Type B pancreatic cell (in vitro differentiated cells): ENCODE measurements around the gene KATNB1. TPM values are rescaled to one million over a fixed set of nuclear protein-coding genes. Genes with fewer than 3 reads are reported as not detected.
"Not testable (repeated sequence)": the region's sequence is repeated elsewhere in the genome, so short reads cannot be mapped to it uniquely, and the experiment has no call there.

ENCODE experiments used
- DNase-seq: peaks from one replicate; pipeline ENCODE4 v3.0.0; 2021; ENCODE audit warnings: mixed read lengths; ENCODE audit not compliant: unreplicated experiment; ENCODE audit errors: extremely low spot score
- H3K27ac Mint-ChIP-seq: 2 replicates; pipeline ENCODE4 v1.8.0; 2021; ENCODE audit warnings: mild to moderate bottlenecking, mixed read lengths
- H3K27me3 Mint-ChIP-seq: 2 replicates; pipeline ENCODE4 v1.8.0; 2021; ENCODE audit warnings: mixed read lengths
- H3K36me3 Mint-ChIP-seq: 2 replicates; pipeline ENCODE4 v1.8.0; 2021; ENCODE audit warnings: mixed read lengths
- H3K4me1 Mint-ChIP-seq: one replicate; pipeline ENCODE4 v1.8.0; 2021; ENCODE audit warnings: mixed read lengths; ENCODE audit not compliant: unreplicated experiment
- H3K4me3 Mint-ChIP-seq: 2 replicates; pipeline ENCODE4 v1.8.0; 2021; ENCODE audit warnings: mild to moderate bottlenecking, mixed read lengths
- H3K9me3 Mint-ChIP-seq: 2 replicates; pipeline ENCODE4 v1.8.0; 2021; ENCODE audit warnings: mixed read lengths
- total RNA-seq: library from RNA; stranded (reverse); gene quantifications from 2 replicates; pipeline ENCODE4 v1.2.1, GENCODE V29; 2021; ENCODE audit warnings: low replicate concordance
- TF ChIP-seq, protein P1 (sequence below): fragments of 200-600 bp; sonication (generic); conservative IDR thresholded peaks from 2 replicates; pipeline ENCODE4 v1.5.0; 2021; ENCODE audit warnings: antibody characterized with exemption, mild to moderate bottlenecking

Gene KATNB1
- total RNA-seq, 1 donor from 2014 or later = 31.7 TPM

DNA sequence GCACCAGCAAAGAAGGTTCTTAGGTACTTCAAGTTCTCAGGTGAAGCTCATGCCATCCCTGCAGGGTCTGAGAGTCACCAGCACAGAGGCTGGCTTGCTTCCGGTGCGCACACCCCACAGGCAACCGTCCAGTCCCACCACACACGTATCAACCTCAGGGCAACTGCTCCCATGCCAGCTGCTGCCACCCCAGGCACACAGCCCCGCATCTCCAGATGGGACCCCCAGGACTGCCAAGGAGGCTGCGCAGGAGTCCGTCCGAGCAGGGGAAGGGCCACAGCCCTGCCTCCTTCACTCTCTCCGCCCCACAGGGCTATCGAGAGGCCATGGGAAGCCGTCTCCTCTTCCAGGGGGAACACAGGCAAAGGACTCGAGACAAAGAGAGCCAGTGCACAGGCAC, 53.4 kb downstream of the KATNB1 start:
- Mint-ChIP-seq H3K27ac (no peak overlapping the region), H3K9me3 (no peaks in the 10 kb centered on the region), H3K36me3 (no peaks in the 10 kb centered on the region), H3K27me3 (no peaks in the 10 kb centered on the region), H3K4me1 (peaks cover 6% of the 10 kb centered on the region), H3K4me3 (no peak overlapping the region)
- no peak for DNase-seq
- TF ChIP-seq, protein P1, sequence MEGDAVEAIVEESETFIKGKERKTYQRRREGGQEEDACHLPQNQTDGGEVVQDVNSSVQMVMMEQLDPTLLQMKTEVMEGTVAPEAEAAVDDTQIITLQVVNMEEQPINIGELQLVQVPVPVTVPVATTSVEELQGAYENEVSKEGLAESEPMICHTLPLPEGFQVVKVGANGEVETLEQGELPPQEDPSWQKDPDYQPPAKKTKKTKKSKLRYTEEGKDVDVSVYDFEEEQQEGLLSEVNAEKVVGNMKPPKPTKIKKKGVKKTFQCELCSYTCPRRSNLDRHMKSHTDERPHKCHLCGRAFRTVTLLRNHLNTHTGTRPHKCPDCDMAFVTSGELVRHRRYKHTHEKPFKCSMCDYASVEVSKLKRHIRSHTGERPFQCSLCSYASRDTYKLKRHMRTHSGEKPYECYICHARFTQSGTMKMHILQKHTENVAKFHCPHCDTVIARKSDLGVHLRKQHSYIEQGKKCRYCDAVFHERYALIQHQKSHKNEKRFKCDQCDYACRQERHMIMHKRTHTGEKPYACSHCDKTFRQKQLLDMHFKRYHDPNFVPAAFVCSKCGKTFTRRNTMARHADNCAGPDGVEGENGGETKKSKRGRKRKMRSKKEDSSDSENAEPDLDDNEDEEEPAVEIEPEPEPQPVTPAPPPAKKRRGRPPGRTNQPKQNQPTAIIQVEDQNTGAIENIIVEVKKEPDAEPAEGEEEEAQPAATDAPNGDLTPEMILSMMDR = no peak

DNA sequence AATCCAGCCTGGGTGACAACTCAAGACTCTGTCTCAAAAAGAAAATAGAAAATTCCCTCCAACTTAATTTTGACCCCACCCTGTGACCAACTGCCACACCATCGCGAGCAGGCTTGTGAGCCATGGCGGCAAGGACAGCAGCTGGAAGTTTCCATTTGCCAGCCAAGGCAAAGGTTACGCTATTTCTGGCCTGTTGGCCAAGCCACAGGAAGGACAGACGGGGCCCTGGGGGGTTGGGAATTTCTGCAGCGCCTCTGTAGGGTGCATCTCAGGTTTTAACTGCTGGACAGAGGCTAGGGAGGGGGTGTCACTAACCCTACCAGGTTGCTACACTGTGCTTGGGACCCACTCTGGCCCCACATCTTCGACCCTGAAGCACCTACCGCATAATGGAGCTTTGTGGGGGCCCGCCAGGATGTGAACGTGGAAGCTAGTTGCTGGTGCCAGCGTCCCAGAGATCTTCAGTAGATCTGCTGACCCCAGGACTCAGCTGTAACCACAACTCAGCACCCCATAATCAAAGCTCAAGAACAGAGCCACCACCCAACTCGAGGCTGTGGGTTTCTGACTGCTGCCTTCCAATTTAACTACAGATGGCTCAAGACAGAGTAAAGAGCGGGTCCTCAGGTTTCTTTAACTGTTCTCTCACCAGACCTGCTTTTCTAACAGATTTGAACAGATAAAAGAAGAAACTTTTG, 55.8 kb downstream of the KATNB1 start:
- Mint-ChIP-seq H3K27me3 (no peaks in the 10 kb centered on the region), H3K4me1 (peaks cover 9% of the 10 kb centered on the region), H3K27ac (no peak overlapping the region), H3K9me3 (no peaks in the 10 kb centered on the region), H3K36me3 (no peaks in the 10 kb centered on the region), H3K4me3 (no peak overlapping the region)
- TF ChIP-seq, protein P1 = no peak
- DNase-seq = no peak

DNA sequence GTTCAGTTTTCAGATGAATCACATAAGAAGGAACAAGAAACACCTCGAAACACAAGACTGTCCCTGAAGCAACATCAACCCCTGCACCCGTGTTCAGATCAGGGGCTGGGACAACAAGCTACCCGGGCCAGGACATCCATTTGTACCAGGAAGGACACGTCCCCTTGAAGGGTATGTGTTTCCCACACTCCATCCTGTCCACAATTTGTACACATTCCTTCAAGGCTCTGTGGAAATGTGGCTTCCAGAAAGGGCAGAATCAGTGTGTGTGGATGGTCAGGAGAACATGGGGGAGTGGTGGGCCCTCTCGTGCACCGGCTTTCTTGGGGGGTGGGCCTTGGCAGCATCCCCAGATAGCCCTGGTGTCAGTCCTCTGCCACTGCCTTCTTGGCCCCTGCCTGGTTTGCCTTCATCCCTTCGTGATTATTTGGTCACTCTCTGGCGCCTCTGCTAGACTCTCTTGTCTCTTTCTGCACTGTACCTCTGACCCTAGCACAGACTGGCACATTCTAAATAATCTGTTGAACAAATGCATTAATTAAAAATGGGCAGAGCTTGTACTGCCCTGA, 56.4 kb downstream of the KATNB1 start:
- peaks cover 12% of the 10 kb centered on the region for H3K4me1 Mint-ChIP-seq
- H3K4me3 Mint-ChIP-seq = no peak overlapping the region
- no peaks in the 10 kb centered on the region for H3K9me3 Mint-ChIP-seq
- DNase-seq = no peak
- TF ChIP-seq, protein P1 = no peak
- H3K27me3 Mint-ChIP-seq = no peaks in the 10 kb centered on the region
- H3K27ac Mint-ChIP-seq = no peak overlapping the region
- H3K36me3 Mint-ChIP-seq = no peaks in the 10 kb centered on the region

DNA sequence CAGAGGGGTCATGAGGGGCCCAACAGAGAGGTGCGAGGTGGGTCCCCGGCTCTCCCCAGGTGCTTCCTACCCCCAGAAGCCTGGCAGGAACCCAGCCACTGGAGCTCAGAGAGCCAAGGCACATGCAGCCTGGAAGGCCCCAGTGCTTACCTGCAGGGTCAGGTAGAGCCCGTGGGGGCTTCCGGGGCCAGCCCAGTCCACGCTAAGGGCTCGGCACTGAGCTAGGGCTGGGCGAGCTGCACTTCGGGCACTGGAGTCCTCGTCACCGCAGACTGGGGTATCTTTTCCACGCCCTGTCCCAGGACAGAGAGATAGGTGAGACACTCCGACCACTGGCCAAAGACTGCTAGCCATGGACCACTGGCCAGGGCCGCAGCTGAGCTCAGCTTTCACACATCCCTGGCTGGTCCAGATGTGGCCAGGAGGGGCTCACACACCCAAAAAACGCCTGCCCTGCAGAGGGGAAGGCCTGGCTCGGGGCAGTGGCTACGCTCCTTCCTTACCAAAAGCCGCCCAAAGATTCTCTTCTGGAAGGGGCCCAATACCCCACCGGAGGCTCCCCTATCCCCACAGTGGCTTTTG, 59.4 kb downstream of the KATNB1 start:
- peaks cover 25% of the 10 kb centered on the region for H3K4me1 Mint-ChIP-seq
- no peak overlapping the region for H3K4me3 Mint-ChIP-seq
- no peaks in the 10 kb centered on the region for H3K36me3 Mint-ChIP-seq
- no peaks in the 10 kb centered on the region for H3K9me3 Mint-ChIP-seq
- DNase-seq = no peak
- no peaks in the 10 kb centered on the region for H3K27me3 Mint-ChIP-seq
- H3K27ac Mint-ChIP-seq = peak overlapping the region; percentile 83
- TF ChIP-seq, protein P1 = no peak

DNA sequence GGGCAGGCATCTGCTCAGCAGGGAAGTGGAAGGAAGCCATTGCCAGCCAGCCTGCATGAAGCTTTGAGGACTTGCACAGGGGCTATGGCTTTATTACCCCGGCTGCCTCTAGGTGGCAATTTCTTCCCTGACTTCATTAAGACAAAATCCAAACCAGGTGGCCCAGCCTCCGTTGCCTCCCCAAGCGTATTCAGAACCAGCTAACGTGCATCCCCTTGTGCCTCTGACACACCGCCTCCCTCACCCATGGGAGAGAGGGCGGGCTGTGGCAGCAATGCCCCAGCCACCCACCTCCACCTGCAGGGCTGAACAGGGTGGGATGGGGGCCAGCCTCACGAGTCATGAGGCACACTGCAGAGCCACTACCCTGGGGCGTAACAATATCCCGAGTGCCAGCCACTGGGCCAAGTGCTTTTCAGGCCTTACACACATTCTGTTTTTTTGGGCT, 59.9 kb downstream of the KATNB1 start:
- no peak for DNase-seq
- peaks cover 29% of the 10 kb centered on the region for H3K4me1 Mint-ChIP-seq
- no peaks in the 10 kb centered on the region for H3K27me3 Mint-ChIP-seq
- H3K27ac Mint-ChIP-seq = peak overlapping the region; percentile 83
- peak overlapping the region; percentile 67 for H3K4me3 Mint-ChIP-seq
- TF ChIP-seq, protein P1 = peak; percentile 66
- no peaks in the 10 kb centered on the region for H3K36me3 Mint-ChIP-seq
- H3K9me3 Mint-ChIP-seq = no peaks in the 10 kb centered on the region

DNA sequence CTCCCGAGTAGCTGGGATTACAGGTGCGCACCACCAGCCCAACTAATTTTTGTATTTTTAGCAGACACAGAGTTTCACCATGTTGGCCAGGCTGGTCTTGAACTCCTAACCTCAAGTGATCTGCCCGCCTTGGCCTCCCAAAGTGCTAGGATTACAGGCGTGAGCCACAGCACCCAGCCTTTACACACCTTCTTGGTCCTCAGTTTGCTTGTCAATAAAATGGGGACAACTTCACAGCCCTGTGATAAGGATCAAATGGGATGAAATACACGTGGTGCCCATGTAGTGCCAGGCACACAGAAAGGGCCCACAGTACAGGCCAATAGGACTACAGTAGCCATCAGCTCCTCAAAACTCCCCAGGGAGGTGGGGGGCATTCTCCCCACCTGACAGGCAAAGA, 60.4 kb downstream of the KATNB1 start:
- peaks cover 33% of the 10 kb centered on the region for H3K4me1 Mint-ChIP-seq
- not testable (repeated sequence) for H3K27ac Mint-ChIP-seq, H3K4me3 Mint-ChIP-seq, H3K9me3 Mint-ChIP-seq, H3K27me3 Mint-ChIP-seq, H3K36me3 Mint-ChIP-seq, DNase-seq
